Activated T-cell treated with anti-CD3 and anti-CD28 coated beads for 1 hour (primary cell): ENCODE results near the gene OPCML.

Source experiments
- DNase-seq: peaks from one replicate; pipeline ENCODE4 v3.0.0-alpha.2; 2020; ENCODE audit warnings: low read depth

OPCML gene

DNA sequence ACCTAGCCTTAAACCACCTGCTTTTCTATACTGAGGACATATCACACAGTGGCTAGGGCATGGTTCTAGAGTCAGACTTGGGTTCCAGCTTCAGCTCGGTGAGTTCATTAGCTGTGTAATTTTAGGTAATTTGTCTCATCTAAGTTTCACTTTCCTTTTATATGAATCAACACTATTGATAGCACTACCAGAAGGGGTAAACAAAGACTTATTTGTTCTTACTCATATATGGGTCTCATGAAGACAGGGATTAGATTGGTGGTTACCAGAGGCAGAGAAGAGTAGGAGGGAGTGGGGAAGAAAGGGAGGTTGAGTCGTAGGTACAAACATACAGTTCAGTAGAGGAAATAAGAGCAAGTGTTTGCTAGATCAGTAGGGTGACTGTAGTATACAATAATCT is 924.7 kb downstream of the OPCML start:
- no peak for DNase-seq

DNA sequence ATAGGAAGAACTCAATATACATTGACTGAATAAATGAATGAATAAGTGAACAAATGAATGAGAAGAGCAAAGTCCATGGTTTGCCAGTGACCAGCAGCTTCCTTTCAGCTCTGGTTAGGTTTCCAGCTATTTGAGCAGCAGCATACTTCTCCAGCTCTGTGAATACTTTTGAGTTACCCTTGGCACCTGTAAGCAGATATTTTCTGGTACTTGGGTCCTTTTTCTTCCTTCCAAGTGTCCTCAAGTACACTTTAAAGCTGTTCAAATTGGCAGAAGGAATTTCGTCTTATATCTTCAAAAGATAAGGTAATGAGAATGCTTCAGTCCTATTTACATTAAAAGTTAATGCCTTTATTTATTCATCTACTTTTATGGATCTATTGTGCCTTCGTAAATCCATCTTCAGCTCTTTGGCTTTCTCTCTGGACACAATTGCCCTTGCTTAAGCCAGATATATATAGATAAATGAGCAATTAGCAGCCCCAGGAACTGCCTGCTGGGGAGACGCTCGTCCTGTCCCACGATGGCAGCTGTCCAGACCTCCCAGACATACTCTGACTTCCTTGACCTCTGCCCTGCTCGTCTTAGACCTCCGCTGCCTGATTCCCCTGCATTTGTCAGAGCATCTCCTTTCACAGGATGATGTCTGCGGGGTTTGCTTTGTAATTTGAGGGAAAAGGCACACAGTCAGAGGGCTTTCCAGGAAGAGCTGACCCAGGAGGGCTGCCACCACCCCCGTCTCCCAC is 926.3 kb downstream of the OPCML start:
- no peak for DNase-seq

DNA sequence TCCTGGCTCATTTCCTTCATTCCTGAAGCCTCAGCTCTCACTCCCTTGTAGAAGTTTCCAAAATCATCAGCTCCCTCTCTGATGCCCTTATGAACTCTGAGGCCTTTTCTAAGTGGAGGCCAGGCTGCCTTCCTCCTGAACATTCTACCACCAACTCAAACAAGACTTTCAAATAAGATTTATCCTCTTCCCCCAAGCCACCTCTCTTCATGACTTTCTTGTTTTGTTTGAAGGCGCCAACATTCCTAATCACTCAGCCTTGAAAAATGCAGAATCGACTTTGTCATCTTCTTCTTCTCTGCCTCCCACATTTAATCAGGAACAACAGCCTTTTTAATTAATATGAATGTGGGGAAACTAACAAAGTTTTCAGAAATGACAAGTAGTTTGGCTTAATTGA is 927.9 kb downstream of the OPCML start:
- DNase-seq = no peak

DNA sequence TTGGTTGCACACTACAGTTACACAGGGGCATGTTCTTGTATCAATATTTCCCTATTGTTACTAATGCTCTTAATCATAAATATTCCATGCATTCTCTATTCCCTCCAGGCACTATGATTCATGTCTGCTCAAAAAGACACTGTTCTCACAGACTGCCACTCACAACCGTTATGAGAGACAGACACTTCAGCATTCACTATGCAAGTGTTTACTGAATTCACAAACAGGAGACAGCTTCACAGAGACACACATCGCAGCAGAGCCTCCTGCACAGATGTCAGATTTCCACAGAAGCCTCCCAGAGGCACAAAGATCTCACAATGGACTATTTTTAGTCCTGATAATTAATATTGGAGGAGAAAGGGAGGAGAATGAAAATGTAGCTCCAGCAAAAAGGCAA is 930.4 kb downstream of the OPCML start:
- DNase-seq = no peak

DNA sequence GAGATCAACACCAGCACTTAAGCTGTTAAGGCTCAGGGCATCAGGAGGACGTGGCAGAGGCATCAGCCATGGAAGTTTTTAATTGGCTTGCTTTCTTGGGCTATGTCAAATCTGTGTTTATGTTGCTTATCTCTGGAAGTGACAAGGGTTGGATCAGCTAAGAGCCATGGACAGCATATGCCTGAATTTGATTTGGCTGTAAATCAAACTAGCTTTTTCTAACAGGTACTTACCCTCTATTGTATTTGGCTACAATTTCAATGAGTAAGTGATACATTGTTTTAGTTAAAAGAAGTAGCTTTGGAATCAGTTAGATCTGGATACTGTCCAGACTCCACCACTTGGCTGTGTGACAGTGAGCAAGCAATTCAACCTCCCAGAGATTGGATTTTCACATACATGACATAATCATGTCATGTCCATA is 936.6 kb downstream of the OPCML start:
- DNase-seq = no peak

DNA sequence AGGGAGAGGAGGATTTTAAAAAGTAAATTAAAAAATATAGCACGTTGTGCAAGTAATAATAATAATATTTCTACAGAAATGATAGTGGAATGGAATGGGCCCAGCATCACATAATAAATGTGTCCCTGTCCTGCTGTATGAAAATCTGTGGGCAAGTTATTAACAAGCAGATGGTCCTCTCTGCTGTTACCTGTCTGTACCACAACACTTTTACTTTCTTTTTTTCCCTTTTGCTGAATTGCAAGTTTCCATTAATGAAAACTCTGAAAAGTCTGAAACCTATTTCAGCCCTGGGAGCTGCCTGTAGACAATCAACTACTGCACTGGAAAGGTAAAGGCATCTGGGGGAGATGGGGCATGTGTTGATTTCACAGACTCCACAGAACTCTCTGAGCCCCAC is 937.1 kb downstream of the OPCML start:
- no peak for DNase-seq

DNA sequence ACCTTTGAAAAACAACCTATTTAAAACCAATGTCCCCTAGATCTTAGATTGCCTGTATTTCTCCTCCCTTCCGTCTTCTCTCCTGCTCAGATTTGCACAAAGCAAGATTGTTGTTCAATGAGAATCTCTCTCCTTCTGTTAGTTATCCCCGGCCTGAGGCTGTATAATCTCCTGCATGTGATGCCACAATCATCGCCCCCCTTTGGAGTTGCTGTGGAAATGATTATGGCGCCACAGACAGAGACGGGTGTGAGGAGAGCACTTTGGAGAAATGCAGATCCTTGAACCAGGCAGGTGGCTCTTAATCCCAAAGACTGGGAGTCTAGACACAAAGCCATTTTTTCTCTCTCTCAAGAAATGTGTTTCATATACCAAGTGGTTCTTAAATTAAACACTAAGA is 941.3 kb downstream of the OPCML start:
- DNase-seq = no peak

DNA sequence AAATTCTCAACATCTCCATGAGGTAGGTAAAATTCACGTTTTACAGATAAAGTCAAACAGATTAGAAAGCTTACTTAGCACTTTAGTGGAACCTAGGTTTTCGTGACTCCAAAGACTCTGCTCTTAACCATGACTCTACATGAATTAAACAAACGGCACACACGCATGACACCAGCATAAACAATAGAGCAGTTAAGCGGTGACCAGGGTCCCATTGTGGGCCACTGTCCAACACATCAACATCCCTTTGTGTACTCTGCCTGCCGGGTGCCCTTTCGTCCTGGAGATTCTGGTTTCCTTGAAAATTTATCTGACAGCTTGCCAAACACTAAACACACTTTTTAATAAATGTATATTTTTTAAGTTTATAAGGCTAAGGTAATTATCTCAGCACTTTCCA is 941.7 kb downstream of the OPCML start:
- no peak for DNase-seq

DNA sequence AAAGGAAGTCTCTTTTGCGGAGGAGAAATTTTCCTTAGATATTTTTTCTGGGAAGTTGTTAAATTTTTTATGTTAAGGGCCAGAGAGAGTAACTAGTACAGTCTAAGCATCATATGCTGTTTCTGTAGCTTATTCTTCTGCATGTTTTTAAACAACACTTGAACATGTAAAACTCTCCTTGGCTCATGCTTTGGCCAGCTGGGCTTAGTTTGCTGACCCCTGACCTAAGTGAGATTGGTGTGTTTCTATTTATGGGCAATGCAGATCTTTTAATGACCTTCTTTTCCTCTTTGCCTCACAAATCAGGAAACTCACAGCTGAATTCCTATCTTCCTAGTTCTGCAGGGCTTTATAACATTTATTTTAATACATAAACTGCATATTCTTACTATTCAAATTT is 942.5 kb downstream of the OPCML start:
- DNase-seq = no peak

DNA sequence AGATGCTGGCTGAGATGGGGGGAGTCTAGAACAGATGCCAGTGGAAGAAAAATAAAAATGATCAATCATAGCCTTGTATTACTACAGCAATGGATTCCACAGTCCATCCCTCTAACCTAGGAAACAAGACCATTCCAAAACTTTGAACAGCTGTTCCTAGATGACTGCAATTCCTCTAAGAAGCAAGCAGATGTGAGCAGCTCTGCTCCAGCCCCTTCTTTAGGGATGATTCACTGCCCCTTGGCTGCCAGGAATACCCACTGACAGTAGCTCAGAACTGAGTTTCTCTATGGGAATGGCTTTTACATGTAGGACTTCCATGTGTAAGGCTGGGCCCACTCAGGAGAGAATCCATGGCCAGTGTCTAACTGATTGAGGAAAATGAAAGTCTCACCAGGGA is 943.9 kb downstream of the OPCML start:
- no peak for DNase-seq

DNA sequence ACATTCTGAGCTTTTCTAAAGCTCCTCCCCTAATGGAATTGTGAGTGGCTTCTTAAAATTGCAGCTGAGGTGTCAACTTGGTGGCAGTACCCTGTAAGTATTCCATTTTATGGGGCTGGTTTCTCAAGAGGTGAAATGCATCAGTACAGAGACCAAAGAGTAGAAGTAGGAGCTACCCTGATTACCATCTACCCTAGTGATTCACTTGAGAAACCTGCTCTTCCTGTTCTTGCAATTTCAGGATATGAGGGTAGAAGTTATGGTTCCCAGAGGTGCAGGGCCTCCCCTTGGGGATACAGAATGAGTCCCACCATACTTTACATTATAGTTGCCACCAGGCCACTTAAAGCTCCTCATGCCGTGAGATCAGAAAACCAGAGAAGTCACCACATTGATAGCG is 944.6 kb downstream of the OPCML start:
- no peak for DNase-seq

DNA sequence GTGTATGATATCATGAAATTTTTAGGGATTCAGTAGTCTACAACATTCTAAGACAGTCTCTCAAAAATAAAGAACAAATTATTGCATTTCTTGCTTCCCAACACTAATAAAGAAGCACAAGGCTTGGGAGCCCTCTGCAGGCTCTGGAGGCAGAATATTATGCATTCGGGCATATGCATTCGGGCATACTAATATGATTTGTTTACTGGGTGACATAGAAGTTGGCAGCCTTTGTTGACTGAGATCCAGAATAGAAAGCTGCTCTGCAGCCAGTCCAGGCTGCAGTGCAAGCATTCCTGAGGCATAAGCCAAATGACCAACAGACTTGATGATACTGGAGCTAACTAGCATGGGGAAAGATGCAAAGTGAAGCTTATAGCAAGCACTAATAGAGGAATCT is 945.5 kb downstream of the OPCML start:
- DNase-seq = no peak

DNA sequence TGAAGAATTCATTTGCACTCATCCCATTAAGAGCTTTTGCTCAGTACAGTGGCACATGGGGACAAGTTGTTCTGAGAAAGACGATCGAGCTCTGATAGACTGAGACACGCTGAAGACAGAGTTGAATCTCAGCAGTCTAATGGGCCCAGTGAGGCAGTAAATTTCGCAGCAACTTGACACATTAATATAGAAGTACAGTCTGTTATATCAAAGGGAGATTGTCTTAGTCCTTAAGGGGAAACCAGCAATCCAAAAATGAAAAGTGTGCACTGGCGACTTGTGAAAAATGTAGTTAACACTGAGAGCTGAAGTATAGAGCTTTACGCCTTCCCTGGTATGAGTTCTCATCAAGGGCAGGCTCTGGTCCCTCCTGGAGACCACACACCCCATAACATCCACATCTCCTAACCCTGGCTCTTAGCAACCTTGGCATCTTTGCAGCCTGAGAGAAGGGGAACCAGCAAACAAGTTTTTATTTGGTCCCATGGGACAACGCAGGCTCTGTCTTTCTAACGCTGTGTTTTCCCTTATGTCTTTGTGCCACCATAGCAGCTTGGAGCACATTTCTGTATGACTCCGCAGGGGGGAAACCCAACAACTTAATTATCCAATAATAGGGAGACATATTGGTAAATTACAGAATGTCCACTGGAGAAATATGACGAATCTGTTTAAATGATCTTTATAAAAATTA is 952.5 kb downstream of the OPCML start:
- DNase-seq = no peak

DNA sequence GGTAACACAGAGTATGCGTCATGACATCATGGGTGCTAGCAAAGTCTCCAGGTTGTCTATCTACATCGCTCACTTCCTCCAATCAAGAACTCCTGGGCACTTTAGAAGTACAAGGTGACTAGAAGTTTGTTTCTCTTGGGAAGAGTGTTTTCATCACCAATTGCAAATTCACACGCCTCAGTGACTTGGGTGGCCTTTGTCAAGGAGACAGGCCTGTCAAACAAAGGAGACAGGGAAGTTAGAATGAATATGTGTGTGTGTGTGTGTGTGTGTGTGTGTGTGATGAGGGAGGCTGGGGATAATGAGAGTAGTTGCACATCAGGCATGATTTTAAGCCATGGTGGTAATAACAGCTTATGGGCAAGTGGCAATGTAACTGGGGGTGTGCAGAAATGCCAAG is 953.2 kb downstream of the OPCML start:
- DNase-seq = no peak

DNA sequence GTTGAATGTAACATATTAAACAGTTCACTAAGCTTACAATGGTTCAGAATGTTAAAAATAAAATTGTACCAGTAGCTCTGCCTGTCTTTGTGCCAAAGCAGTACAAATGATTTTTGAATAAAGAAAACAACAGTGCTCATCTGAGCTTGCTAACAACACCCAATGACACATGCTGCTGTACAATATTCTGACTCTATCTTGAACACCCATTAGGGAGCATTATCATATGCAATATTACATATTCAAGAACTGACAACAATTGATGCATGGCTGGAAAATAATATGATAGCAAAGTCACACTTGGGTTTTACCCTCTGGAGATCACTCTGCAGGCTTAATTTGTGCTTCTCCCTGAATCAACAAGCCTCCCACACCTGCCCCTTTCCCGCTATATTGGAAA is 953.7 kb downstream of the OPCML start:
- no peak for DNase-seq

DNA sequence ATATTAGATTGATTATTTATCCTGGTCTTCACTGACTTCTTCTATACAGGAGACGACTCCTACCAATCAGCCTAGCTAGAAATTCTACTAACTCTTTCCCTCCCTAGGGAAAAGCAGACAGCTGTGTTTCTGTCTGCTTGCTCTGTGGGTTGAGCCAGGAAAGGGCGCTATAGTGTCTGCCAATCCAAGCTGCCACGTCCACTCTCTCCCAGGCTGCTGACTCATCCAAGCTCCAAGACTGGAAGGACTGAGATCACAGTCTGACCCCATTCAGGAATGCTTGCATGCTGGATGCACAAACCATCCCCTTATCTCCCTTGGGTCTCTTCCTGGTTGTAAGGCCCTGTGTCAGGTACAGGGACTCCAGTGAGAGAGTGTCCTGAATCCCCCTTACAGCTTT is 955.6 kb downstream of the OPCML start:
- no peak for DNase-seq

DNA sequence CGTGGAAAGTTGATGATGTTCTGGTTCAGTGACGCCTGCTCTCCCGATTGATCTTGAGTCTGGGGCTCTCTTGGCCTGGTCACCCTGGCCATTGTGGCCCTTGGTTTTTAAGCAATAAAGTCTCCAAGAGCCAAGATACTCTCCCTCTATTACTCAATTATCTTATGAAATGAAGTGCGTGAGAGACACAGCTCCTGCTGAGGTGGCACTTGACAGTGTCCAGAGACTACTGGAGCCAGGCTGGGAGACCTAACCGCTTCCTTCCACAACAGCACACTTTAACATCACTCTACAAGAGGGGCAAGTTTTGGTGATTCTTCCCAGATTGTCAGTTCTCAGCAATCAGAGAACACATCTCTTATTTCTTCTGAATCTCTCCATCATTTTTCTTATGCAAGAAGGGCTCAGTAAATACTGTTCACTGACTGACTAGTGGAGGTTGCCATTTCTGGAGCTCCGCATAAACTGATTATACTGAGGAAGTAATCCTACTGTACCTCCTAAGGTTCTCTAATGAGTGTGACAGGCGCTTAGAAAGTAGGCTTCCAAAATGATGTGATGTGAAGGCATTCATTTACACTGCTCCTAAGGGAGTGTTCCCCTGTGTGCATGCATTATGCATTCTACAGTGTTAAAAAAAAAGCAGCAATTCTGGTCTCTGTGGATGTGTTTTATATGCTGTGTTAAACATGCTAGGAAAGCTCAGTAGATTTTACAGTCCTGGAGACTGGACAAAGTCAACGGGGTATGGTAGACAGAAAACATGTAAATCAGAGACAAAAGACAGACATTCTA is 968.0 kb downstream of the OPCML start:
- no peak for DNase-seq

DNA sequence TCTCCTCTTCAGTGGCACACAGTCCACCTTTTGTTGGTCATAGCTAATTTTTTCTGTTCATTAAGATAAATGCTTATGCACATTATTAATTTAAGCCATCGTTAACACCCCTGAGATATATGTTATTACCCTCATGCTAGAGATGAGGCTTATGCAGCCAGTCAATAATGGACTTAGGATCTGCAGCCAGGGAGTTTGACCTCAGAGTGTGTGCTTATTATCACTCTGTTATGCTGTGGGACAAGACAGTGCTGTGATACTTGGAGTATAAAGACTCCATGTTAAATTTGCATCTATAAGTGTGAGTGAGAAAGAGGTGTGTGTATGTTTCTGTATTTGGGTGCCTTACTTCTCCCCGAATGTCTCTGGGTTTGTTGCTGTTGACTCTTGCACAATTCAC is 969.3 kb downstream of the OPCML start:
- DNase-seq = no peak

DNA sequence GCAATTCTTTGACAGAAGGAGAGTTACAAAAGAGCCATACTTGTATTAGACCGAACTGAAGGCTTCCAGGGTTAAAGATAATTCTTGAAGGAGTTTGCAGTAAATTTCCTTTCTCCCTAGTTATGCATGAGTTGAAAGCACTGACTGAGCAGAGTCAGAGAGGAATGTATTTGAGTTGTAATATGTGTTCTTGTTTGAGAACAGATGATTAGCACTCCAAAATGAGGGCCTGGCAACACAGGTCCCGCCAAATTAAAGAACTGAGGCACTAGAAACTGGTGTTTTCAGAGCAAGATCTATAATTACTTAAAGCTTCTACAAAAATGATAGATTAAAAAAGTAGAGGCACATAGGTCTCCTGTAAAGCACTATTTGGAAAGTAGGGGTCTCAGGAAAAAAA is 970.4 kb downstream of the OPCML start:
- no peak for DNase-seq

DNA sequence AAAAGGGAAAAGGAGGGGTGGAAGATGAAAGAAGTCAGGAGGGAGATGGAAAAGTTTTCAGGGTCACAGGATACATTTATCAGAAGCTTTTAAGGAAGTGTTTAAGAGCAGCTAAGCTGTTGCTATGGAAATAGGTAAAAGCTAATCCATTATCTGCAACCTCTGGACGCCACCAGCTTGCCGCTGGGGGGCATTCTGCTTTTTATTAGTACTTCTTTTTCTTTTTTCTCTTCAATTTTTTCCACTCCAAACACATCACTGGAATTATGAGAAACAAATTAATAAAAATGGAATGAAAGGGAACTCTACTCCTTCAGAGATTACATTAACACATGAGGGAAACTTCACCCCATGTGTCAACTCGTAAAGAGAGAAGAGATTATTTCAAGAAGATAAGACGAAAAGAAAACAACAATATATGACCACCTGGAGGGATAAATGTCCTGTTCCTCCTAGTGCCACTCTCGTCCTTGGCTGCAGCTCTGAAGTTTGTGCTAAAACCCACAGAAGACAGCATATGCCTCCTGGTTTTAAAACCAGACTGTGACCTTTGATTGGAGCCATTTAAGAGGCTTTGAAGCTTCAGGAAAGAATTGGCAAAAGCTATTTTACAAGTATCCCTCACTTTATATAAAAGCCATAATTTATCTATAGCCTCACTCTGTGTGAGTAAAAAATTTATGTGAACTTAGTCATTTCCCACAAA is 972.8 kb downstream of the OPCML start:
- DNase-seq = no peak

DNA sequence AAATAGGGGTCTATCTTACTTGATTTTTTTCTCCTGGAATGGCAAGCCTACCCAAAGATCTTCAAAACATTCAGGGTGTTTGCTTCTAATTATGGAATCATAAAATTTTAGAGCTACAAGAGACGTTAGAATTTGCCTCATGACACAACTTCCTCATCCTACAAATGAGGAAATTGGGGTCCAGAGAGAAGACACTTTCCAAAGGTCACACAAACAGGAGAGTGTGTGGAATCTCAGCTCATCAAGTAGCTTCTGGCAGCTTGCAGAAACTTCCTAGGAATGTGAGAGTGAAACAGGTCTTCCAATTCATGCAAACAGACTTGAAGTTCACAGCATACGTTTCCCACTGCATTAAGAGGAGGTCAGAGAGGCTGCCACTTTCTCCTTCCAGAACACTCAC is 976.0 kb downstream of the OPCML start:
- DNase-seq = no peak

DNA sequence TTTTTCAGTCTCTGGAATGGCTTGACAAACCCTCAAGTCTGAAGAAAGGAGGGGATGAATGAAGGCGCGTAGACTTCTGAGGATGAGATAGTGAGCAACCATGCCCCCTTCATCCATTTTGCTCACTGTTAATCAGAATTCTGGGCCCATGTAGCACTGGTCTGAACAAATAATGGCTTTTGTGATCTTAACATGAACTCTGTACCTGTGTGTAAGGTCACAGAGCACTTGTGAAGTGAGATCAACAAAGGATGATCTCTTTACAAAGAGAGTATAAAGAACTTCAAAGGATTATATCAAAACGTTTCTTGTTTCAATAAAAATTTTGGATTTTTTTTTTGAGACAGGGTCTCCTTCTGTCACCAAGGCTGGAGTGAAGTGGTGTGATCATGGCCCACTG is 976.7 kb downstream of the OPCML start:
- DNase-seq = no peak

DNA sequence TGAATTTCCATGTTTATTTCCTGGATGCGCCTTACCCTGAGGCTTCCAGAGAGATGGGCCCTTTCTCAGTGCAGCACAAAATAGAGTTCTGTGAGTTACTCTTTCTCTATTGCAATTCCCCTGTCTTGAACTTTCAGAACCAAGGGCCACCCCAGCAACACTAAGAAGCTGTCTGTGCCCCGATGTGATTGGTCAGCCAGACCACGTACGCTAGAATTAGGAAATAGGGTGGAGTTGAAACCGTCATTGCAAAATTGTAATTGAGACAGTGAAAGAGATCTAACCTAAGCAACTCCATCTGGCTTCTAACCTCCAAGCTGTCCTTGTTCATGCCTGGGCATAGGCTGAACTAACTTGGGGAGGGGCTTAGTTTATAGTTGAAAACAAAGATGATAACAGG is 981.3 kb downstream of the OPCML start:
- DNase-seq = no peak
